HepG2 (cell line): ENCODE results near the gene GPR143. TPM values are rescaled to one million over a fixed set of nuclear protein-coding genes. Genes with fewer than 3 reads are reported as not detected.

Experiments used
- HHEX ChIP-seq: IDR thresholded peaks from 2 replicates; pipeline ENCODE4 v1.6.1; 2016; ENCODE audit warnings: control low read depth
- MED1 ChIP-seq: sonication (generic); formaldehyde crosslinking; IDR thresholded peaks from 2 replicates; pipeline ENCODE4 v1.4.0; 2020; ENCODE audit warnings: missing genetic modification reagents
- ONECUT2 ChIP-seq: sonication (generic); formaldehyde crosslinking; IDR thresholded peaks from 2 replicates; pipeline ENCODE4 v1.4.0; 2020; ENCODE audit warnings: missing genetic modification reagents
- SAFB2 ChIP-seq: sonication (generic); formaldehyde crosslinking; IDR thresholded peaks from 2 replicates; pipeline ENCODE4 v1.5.1; 2020; ENCODE audit warnings: missing genetic modification reagents, low read depth, mild to moderate bottlenecking, borderline replicate concordance
- ZBTB42 ChIP-seq: sonication (generic); formaldehyde crosslinking; IDR thresholded peaks from 2 replicates; pipeline ENCODE4 v1.5.0; 2020; ENCODE audit warnings: mild to moderate bottlenecking, missing genetic modification reagents
- ZNF616 ChIP-seq: sonication (generic); formaldehyde crosslinking; IDR thresholded peaks from 2 replicates; pipeline ENCODE4 v1.5.0; 2020; ENCODE audit warnings: low read depth, mild to moderate bottlenecking, missing genetic modification reagents
- polyA plus RNA-seq, 8 experiments: library from polyadenylated mRNA; depleted of rRNA in 3 of 8; stranded (reverse) in 7 of 8; unstranded in 1 of 8; fragments of >200 nt; fragmentation: Illumina TruSeq in 4 of 8; extraction: Trizol in 4 of 8; gene quantifications; 2 replicates each; pipeline versions ENCODE4 v1.2.1 to v1.2.3, GENCODE V29; 2011 to 2016; ENCODE audit warnings: low read depth in 4 of 8, missing spikeins in 1 of 8, mixed read lengths in 1 of 8; ENCODE audit not compliant: insufficient read depth in 1 of 8
- total RNA-seq, 5 experiments: library from RNA; depleted of rRNA; stranded (reverse); fragments of >200 nt; fragmentation: Illumina TruSeq; extraction: Trizol; gene quantifications; 2 replicates each; pipeline ENCODE4 v1.2.3, GENCODE V29; 2016; ENCODE audit warnings: low read depth in 1 of 5
- TF ChIP-seq, protein P1 (sequence below): sonication (generic); formaldehyde crosslinking; IDR thresholded peaks from 2 replicates; pipeline ENCODE4; 2020; ENCODE audit warnings: missing genetic modification reagents, mild to moderate bottlenecking, borderline replicate concordance
- TF ChIP-seq, protein P2 (sequence below): sonication (generic); formaldehyde crosslinking; IDR thresholded peaks from one replicate; pipeline ENCODE4 v1.5.1; 2020; ENCODE audit warnings: mild to moderate bottlenecking, missing genetic modification reagents; ENCODE audit errors: not compliant biosample characterization

GPR143 gene
- total and polyA plus RNA-seq, 2 of the 13 experiments (the other 11 are each of a cell fraction or from before 2014, with no cell fraction given) = 0.30 to 0.89 TPM

DNA sequence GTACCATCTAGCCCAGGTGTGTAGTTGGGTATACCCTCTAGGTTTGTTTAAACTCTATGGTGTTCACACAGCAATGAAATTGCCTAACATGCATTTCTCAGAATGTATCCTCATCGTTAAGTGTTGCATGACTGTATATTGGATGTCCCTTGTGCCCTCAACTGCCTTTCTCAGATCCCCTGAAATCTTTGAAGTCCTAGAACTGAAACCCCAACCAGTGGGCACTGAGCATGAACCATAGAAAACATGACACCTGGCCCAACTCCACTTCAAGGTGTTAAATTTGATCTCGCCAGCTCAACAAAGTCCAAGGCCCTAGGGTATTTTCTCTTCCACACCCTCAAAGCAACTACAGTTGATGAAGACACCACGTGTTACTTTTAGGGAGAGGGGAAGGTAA, 35.6 kb downstream of the GPR143 start (continued):
- TF ChIP-seq, protein P1, sequence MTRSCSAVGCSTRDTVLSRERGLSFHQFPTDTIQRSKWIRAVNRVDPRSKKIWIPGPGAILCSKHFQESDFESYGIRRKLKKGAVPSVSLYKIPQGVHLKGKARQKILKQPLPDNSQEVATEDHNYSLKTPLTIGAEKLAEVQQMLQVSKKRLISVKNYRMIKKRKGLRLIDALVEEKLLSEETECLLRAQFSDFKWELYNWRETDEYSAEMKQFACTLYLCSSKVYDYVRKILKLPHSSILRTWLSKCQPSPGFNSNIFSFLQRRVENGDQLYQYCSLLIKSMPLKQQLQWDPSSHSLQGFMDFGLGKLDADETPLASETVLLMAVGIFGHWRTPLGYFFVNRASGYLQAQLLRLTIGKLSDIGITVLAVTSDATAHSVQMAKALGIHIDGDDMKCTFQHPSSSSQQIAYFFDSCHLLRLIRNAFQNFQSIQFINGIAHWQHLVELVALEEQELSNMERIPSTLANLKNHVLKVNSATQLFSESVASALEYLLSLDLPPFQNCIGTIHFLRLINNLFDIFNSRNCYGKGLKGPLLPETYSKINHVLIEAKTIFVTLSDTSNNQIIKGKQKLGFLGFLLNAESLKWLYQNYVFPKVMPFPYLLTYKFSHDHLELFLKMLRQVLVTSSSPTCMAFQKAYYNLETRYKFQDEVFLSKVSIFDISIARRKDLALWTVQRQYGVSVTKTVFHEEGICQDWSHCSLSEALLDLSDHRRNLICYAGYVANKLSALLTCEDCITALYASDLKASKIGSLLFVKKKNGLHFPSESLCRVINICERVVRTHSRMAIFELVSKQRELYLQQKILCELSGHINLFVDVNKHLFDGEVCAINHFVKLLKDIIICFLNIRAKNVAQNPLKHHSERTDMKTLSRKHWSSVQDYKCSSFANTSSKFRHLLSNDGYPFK (CRISPR knock-in tag) = no peak
- TF ChIP-seq ZNF616 (CRISPR knock-in tag) (no peak), SAFB2 (no peak), ONECUT2 (no peak), MED1 (no peak), HHEX (CRISPR knock-in tag) (no peak), ZBTB42 (no peak)
- TF ChIP-seq, protein P2, sequence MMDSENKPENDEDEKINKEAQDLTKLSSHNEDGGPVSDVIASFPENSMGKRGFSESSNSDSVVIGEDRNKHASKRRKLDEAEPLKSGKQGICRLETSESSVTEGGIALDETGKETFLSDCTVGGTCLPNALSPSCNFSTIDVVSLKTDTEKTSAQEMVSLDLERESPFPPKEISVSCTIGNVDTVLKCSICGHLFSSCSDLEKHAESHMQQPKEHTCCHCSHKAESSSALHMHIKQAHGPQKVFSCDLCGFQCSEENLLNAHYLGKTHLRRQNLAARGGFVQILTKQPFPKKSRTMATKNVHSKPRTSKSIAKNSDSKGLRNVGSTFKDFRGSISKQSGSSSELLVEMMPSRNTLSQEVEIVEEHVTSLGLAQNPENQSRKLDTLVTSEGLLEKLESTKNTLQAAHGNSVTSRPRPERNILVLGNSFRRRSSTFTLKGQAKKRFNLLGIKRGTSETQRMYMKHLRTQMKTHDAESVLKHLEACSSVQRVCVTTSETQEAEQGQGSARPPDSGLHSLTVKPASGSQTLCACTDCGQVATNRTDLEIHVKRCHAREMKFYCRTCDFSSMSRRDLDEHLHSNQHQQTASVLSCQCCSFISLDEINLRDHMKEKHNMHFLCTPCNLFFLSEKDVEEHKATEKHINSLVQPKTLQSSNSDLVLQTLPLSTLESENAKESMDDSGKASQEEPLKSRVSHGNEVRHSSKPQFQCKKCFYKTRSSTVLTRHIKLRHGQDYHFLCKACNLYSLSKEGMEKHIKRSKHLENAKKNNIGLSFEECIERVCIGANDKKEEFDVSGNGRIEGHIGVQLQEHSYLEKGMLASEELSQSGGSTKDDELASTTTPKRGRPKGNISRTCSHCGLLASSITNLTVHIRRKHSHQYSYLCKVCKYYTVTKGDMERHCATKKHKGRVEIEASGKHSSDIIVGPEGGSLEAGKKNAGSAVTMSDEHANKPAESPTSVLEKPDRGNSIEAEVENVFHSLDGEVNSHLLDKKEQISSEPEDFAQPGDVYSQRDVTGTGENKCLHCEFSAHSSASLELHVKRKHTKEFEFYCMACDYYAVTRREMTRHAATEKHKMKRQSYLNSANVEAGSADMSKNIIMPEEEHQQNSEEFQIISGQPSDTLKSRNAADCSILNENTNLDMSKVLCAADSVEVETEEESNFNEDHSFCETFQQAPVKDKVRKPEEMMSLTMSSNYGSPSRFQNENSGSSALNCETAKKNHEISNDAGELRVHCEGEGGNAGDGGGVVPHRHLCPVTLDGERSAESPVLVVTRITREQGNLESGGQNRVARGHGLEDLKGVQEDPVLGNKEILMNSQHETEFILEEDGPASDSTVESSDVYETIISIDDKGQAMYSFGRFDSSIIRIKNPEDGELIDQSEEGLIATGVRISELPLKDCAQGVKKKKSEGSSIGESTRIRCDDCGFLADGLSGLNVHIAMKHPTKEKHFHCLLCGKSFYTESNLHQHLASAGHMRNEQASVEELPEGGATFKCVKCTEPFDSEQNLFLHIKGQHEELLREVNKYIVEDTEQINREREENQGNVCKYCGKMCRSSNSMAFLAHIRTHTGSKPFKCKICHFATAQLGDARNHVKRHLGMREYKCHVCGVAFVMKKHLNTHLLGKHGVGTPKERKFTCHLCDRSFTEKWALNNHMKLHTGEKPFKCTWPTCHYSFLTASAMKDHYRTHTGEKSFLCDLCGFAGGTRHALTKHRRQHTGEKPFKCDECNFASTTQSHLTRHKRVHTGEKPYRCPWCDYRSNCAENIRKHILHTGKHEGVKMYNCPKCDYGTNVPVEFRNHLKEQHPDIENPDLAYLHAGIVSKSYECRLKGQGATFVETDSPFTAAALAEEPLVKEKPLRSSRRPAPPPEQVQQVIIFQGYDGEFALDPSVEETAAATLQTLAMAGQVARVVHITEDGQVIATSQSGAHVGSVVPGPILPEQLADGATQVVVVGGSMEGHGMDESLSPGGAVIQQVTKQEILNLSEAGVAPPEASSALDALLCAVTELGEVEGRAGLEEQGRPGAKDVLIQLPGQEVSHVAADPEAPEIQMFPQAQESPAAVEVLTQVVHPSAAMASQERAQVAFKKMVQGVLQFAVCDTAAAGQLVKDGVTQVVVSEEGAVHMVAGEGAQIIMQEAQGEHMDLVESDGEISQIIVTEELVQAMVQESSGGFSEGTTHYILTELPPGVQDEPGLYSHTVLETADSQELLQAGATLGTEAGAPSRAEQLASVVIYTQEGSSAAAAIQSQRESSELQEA (CRISPR knock-in tag) = no peak
